ENCODE data around the gene C5AR1. TPM values are rescaled to one million over a fixed set of nuclear protein-coding genes. Genes with fewer than 3 reads are reported as not detected.
A peak's percentile ranks its signal among the peaks of the same experiment; 100 is the strongest.
"Not testable (repeated sequence)": the region's sequence is repeated elsewhere in the genome, so short reads cannot be mapped to it uniquely, and the experiment has no call there.

C5AR1 gene
- total RNA-seq, 1 donor from 2014 or later: 3.9 TPM

DNA sequence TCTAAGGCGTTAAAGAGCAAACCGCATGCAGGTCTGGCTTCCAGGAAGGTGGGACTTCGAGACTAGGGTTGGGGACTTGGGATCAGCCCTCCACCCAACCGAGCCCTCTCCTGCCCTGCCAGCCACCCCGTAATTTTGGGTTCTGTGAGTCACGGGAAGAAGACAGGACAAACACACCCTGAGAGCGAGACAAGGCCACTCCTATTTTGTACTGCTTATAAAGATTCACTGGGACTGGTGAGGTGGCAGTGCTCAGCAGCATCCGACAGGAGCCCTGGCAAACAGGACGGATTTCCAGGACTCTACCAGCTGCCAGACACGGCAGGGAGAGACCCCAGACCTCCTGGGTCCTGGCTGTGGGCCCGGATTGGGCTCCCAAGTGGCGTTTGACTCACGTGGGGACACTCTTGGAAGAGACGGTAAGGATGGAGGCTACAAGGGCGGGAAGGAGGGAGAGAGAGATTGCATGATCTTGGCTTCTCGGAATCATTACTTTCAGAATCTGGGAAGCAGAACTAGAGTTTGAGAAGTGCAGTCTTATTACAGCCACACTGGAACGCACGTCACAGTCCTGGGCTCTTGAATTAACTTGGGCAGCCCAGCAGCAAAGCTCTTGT, 22.4 kb downstream of the C5AR1 start, which contains the start of gene C5AR2:
Gene C5AR2, plus strand, starts transcription at position 245 of the 617 bp plus-strand sequence. CDS start 8,625 bp downstream, outside the sequence.
- Histone ChIP-seq H3K36me3 (no peaks in the 10 kb centered on the region), H3K4me1 (no peaks in the 10 kb centered on the region)

DNA sequence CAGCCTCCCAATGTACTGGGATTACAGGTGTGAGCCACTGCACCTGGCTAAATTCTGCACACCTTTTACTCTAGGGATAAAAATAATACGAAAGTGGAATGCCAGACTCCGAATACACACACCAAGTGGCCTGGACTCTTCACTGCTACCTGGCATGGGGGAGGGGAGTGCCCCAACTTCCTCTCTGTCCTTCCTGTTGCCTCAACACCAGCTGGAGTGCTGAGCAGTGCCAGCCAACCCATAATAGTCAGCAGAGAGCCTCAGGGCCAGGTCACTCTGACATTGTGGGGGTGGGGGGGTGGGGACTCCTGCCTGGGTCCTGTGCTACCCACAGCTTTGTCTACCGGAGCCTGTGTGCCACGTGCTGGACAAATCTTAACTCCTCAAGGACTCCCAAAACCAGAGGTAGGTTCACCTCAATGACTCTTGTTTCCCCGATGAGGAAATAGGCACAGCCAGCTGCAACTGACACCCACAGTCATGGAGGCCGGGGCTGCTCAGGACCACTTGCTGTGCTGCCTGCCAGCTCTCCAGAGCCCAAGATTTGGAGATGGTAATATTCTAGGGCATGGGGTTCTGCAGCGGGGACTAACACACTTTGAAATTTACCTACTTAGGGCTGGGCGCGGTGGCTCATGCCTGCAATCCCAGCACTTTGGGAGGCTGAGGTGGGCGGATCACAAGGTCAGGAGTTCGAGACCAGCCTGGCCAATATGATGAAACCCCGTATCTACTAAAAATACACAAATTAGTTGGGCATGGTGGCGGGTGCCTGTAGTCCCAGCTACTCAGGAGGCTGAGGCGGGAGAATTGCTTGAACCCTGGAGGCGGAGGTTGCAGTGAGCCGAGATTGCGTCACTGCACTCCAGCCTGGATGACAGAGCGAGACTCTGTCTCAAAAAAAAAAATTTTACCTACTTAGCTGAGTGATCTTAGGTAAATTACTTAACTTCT, 27.4 kb downstream of the C5AR1 start:
- Histone ChIP-seq H3K27me3 (ENCODE audit: low read depth) (peaks cover 11% of the 10 kb centered on the region), H3K4me3 (peak overlapping the region; percentile 25)
- H3K9me3 ChIP-seq (replicated peaks); H3K27ac ChIP-seq (replicated peaks); intact Hi-C loops (cut with micrococcal nuclease); H3K36me3 ChIP-seq; H3K4me1 ChIP-seq: not testable (repeated sequence)
- peak; percentile 56 for DNase-seq

More for the DNA sequence above, 22.4 kb downstream of the C5AR1 start, which contains the start of gene C5AR2:
- TF ChIP-seq, protein P1, sequence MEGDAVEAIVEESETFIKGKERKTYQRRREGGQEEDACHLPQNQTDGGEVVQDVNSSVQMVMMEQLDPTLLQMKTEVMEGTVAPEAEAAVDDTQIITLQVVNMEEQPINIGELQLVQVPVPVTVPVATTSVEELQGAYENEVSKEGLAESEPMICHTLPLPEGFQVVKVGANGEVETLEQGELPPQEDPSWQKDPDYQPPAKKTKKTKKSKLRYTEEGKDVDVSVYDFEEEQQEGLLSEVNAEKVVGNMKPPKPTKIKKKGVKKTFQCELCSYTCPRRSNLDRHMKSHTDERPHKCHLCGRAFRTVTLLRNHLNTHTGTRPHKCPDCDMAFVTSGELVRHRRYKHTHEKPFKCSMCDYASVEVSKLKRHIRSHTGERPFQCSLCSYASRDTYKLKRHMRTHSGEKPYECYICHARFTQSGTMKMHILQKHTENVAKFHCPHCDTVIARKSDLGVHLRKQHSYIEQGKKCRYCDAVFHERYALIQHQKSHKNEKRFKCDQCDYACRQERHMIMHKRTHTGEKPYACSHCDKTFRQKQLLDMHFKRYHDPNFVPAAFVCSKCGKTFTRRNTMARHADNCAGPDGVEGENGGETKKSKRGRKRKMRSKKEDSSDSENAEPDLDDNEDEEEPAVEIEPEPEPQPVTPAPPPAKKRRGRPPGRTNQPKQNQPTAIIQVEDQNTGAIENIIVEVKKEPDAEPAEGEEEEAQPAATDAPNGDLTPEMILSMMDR (IDR thresholded peaks at IDR 0.05; ENCODE audit: borderline replicate concordance): no peak
- DNase-seq: no peak
- H3K27ac ChIP-seq (replicated peaks): peak within 1 kb of the TSS; percentile 36
- peaks cover 35% of the 10 kb centered on the region for H3K27me3 ChIP-seq (ENCODE audit: low read depth)
- no peaks in the 10 kb centered on the region for H3K9me3 ChIP-seq (replicated peaks)
- H3K4me3 ChIP-seq: no peak within 1 kb of the TSS
- intact Hi-C loops (cut with micrococcal nuclease): no loop called here

DNA sequence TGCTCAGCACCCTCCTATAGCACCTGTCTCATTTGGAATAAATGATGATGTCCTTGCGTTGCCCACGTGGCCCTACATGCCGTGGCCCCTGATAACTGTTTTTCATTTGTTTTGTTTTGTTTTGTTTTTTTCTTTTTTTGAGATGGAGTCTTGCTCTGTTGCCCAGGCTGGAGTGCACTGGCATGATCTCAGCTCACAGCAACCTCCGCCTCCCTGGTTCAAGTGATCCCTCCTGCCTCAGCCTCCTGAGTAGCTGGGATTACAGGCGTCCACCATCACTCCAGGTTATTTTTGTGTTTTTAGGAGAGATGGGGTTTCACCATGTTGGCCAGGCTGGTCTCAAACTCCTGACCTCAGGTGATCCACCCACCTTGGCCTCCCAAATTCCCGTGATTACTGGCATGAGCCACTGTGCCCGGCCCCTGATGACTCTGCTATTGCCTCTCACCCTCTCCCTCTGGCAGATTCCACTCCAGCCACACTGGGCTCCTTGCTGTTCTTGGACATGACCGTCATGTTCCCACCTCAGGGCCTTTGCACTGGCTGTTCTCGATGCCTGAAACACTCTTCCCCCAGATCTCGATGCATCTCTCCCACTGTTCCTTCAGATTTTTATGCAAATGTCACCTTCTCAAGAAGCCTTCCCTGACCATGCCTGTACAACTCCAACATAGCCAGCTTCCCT, 29.7 kb downstream of the C5AR1 start:
- intact Hi-C loops (cut with micrococcal nuclease): no loop called here
- no peak overlapping the region for H3K4me3 ChIP-seq
- no peaks in the 10 kb centered on the region for H3K9me3 ChIP-seq (replicated peaks)
- DNase-seq: no peak
- no peaks in the 10 kb centered on the region for H3K4me1 ChIP-seq
- TF ChIP-seq, protein P1 (IDR thresholded peaks at IDR 0.05; ENCODE audit: borderline replicate concordance): no peak
- no peaks in the 10 kb centered on the region for H3K27me3 ChIP-seq (ENCODE audit: low read depth)
- no peaks in the 10 kb centered on the region for H3K36me3 ChIP-seq
- H3K27ac ChIP-seq (replicated peaks): no peak overlapping the region

DNA sequence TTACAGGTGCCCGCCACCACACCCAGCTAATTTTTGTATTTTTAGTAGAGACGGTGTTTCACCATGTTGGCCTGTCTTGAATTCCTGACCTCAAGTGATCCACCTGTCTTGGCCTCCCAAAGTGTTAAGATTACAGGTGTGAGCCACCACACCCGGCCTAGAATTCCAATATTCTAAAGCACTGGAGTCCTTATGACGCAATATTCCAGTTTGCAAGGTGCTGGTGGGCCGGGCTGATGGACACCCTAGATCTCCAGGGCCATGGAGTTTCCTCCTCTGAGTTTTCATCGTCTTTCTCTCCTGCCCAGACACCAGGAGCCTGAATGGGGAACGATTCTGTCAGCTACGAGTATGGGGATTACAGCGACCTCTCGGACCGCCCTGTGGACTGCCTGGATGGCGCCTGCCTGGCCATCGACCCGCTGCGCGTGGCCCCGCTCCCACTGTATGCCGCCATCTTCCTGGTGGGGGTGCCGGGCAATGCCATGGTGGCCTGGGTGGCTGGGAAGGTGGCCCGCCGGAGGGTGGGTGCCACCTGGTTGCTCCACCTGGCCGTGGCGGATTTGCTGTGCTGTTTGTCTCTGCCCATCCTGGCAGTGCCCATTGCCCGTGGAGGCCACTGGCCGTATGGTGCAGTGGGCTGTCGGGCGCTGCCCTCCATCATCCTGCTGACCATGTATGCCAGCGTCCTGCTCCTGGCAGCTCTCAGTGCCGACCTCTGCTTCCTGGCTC, 31.0 kb downstream of the C5AR1 start:
- Histone ChIP-seq H3K9me3 (replicated peaks) (no peaks in the 10 kb centered on the region), H3K36me3 (no peaks in the 10 kb centered on the region), H3K4me1 (no peaks in the 10 kb centered on the region), H3K27me3 (ENCODE audit: low read depth) (no peaks in the 10 kb centered on the region), H3K27ac (replicated peaks) (no peak overlapping the region), H3K4me3 (no peak overlapping the region)
- DNase-seq: no peak
- TF ChIP-seq, protein P1 (IDR thresholded peaks at IDR 0.05; ENCODE audit: borderline replicate concordance): no peak
- intact Hi-C loops (cut with micrococcal nuclease): no loop called here

DNA sequence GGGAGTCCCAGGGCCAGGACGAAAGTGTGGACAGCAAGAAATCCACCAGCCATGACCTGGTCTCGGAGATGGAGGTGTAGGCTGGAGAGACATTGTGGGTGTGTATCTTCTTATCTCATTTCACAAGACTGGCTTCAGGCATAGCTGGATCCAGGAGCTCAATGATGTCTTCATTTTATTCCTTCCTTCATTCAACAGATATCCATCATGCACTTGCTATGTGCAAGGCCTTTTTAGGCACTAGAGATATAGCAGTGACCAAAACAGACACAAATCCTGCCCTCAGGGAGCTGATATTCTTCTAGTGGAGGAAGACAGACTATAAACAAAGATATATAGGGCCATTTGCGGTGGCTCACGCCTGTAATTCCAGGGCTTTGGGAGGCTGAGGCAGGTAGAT, 32.1 kb downstream of the C5AR1 start:
- no peaks in the 10 kb centered on the region for H3K36me3 ChIP-seq
- TF ChIP-seq, protein P1 (IDR thresholded peaks at IDR 0.05; ENCODE audit: borderline replicate concordance): no peak

More for the DNA sequence above, 32.1 kb downstream of the C5AR1 start:
- Histone ChIP-seq H3K27ac (replicated peaks) (no peak overlapping the region), H3K4me1 (no peaks in the 10 kb centered on the region), H3K9me3 (replicated peaks) (no peaks in the 10 kb centered on the region), H3K27me3 (ENCODE audit: low read depth) (no peaks in the 10 kb centered on the region), H3K4me3 (no peak overlapping the region)
- intact Hi-C loops (cut with micrococcal nuclease): no loop called here
- no peak for DNase-seq

All from left ventricle myocardium inferior (tissue), 1 donor.